ENCODE measurements around the gene GTF2H2.
"Not testable (repeated sequence)": the region's sequence is repeated elsewhere in the genome, so short reads cannot be mapped to it uniquely, and the experiment has no call there.

GTF2H2 gene

DNA sequence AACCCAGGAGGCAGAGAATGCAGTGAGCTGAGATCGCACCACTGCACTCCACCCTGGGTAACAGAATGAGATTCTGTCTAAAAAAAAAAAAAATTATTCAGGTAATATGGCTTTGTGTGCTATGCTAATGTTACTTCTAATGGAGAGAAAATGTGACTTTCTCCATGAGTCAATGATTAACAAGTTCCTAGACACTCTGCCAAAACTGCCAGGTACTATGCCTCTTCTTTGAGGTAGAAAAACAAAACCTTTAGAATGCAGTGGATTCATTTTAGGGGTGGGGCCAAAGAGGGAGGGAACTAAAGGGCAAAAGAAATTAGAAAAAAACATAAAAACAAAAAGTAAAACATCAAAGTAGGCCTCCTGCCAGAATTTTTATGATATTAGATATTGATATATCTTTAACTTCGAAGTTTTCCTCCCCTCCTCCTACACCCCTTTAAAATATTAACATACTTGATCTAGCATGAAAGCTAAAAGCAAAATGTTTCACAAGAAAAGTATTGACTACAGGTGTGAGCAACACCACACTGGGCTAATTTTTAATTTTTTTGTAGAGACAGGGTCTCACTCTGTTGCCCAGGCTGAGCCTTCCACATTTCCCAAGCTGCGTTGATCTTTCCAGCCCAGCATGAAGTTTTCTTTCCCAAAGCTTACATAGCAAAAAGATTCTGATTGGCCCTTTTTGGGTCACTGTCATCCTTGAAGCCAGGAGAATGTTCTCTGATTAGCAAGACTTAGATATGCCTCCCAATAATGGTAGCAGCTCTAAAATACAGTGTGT is 17.0 kb upstream of the GTF2H2 start:
- not testable (repeated sequence) for H2AK5ac ChIP-seq (ENCODE audit: low read length); DNase-seq; H3K79me2 ChIP-seq (ENCODE audit: control insufficient read depth, insufficient read depth, low read length, poor library complexity); H3K36me3 ChIP-seq (ENCODE audit: control insufficient read depth in 1 of 2, insufficient read depth in 2 of 2, low read length in 2 of 2); H3K9ac ChIP-seq (ENCODE audit: low read length); H3K4me3 ChIP-seq (ENCODE audit: low read depth, low read length); H3K27ac ChIP-seq (ENCODE audit: low read depth, low read length); H3K23ac ChIP-seq (ENCODE audit: low read length); H4K91ac ChIP-seq (ENCODE audit: low read depth, low read length); H3K4ac ChIP-seq (ENCODE audit: low read depth, low read length); H3K4me1 ChIP-seq (ENCODE audit: control insufficient read depth in 1 of 2, insufficient read depth in 2 of 2, low read length in 2 of 2); H4K8ac ChIP-seq (ENCODE audit: low read depth, low read length); H3K18ac ChIP-seq (ENCODE audit: low read length); H2AFZ ChIP-seq (ENCODE audit: insufficient read depth, low read length, poor library complexity); H3K79me1 ChIP-seq (ENCODE audit: low read length); H2BK120ac ChIP-seq (ENCODE audit: insufficient read depth, low read length, poor library complexity); H3K9me3 ChIP-seq (ENCODE audit: insufficient read depth, low read depth, low read length); H3K27me3 ChIP-seq (ENCODE audit: insufficient read depth, low read length); H3K14ac ChIP-seq (ENCODE audit: low read length); H2BK5ac ChIP-seq (ENCODE audit: low read depth, low read length, poor library complexity); H2BK12ac ChIP-seq (ENCODE audit: low read length); H4K12ac ChIP-seq (ENCODE audit: low read depth, low read length); H3K4me2 ChIP-seq (ENCODE audit: low read length)
- WGBS (ENCODE audit: extremely low coverage, insufficient coverage, insufficient read length): no CpG with 5 or more reads among the region's 3 CpGs

DNA sequence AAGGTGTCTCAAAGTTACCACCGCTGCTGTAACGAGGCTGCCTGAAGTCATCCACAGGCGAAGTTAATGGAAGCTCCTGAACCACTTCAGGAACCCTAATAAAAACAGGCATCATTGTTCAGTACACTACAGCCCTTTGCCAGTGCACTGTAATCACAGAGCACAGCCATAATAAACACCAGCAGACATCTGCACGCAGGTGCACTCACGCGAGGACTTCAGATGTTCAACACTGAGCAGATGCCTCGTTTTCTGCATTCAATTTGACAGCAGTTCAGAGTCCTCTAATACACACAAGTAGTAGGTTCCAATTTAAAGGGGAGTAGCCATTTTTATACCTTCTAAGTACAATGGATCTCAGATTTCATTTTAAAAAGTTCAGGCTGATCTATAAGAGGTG is 15.4 kb upstream of the GTF2H2 start:
- not testable (repeated sequence) for H3K9ac ChIP-seq (ENCODE audit: low read length); H3K4me3 ChIP-seq (ENCODE audit: low read depth, low read length); H3K14ac ChIP-seq (ENCODE audit: low read length); H3K4me2 ChIP-seq (ENCODE audit: low read length); H3K27me3 ChIP-seq (ENCODE audit: insufficient read depth, low read length); H3K18ac ChIP-seq (ENCODE audit: low read length); H4K12ac ChIP-seq (ENCODE audit: low read depth, low read length); H2BK120ac ChIP-seq (ENCODE audit: insufficient read depth, low read length, poor library complexity); DNase-seq; H2AFZ ChIP-seq (ENCODE audit: insufficient read depth, low read length, poor library complexity); H3K36me3 ChIP-seq (ENCODE audit: control insufficient read depth in 1 of 2, insufficient read depth in 2 of 2, low read length in 2 of 2); H4K8ac ChIP-seq (ENCODE audit: low read depth, low read length); H2BK12ac ChIP-seq (ENCODE audit: low read length); H2BK5ac ChIP-seq (ENCODE audit: low read depth, low read length, poor library complexity); H3K4ac ChIP-seq (ENCODE audit: low read depth, low read length); H3K27ac ChIP-seq (ENCODE audit: low read depth, low read length); H3K79me2 ChIP-seq (ENCODE audit: control insufficient read depth, insufficient read depth, low read length, poor library complexity); H3K9me3 ChIP-seq (ENCODE audit: insufficient read depth, low read depth, low read length); H4K91ac ChIP-seq (ENCODE audit: low read depth, low read length); H3K23ac ChIP-seq (ENCODE audit: low read length); H3K4me1 ChIP-seq (ENCODE audit: control insufficient read depth in 1 of 2, insufficient read depth in 2 of 2, low read length in 2 of 2); H2AK5ac ChIP-seq (ENCODE audit: low read length); H3K79me1 ChIP-seq (ENCODE audit: low read length)
- no CpG with 5 or more reads among the region's 7 CpGs for WGBS (ENCODE audit: extremely low coverage, insufficient coverage, insufficient read length)

DNA sequence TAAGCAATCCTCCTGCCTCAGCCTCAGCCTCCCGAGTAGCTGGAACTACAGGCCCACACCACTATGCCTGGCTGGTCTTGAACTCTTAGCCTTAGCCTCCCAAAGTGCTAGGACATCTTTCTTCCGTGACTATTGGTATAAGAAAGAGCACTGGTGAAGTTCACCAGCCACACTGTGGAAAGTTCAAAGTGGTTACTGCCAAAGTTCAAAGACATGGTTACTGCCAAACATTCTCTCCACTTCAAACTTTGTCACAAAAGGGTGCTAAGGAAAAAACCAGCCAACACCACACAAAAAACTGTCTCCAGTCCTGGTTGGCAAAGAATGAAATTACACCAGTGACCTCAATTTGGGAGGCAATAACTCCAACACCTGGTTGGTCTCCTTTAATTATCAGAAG is 14.9 kb upstream of the GTF2H2 start:
- not testable (repeated sequence) for H3K4me3 ChIP-seq (ENCODE audit: low read depth, low read length); H2AK5ac ChIP-seq (ENCODE audit: low read length); H2BK12ac ChIP-seq (ENCODE audit: low read length); H3K14ac ChIP-seq (ENCODE audit: low read length); DNase-seq; H4K8ac ChIP-seq (ENCODE audit: low read depth, low read length); H2BK120ac ChIP-seq (ENCODE audit: insufficient read depth, low read length, poor library complexity); H2BK5ac ChIP-seq (ENCODE audit: low read depth, low read length, poor library complexity); H3K18ac ChIP-seq (ENCODE audit: low read length); H3K79me2 ChIP-seq (ENCODE audit: control insufficient read depth, insufficient read depth, low read length, poor library complexity); H3K4ac ChIP-seq (ENCODE audit: low read depth, low read length); H3K79me1 ChIP-seq (ENCODE audit: low read length); H3K4me1 ChIP-seq (ENCODE audit: control insufficient read depth in 1 of 2, insufficient read depth in 2 of 2, low read length in 2 of 2); H3K4me2 ChIP-seq (ENCODE audit: low read length); H2AFZ ChIP-seq (ENCODE audit: insufficient read depth, low read length, poor library complexity); H3K9ac ChIP-seq (ENCODE audit: low read length); H4K91ac ChIP-seq (ENCODE audit: low read depth, low read length); H4K12ac ChIP-seq (ENCODE audit: low read depth, low read length); H3K23ac ChIP-seq (ENCODE audit: low read length); H3K27ac ChIP-seq (ENCODE audit: low read depth, low read length); H3K36me3 ChIP-seq (ENCODE audit: control insufficient read depth in 1 of 2, insufficient read depth in 2 of 2, low read length in 2 of 2); H3K27me3 ChIP-seq (ENCODE audit: insufficient read depth, low read length); H3K9me3 ChIP-seq (ENCODE audit: insufficient read depth, low read depth, low read length)
- no CpG with 5 or more reads among the region's 2 CpGs for WGBS (ENCODE audit: extremely low coverage, insufficient coverage, insufficient read length)

DNA sequence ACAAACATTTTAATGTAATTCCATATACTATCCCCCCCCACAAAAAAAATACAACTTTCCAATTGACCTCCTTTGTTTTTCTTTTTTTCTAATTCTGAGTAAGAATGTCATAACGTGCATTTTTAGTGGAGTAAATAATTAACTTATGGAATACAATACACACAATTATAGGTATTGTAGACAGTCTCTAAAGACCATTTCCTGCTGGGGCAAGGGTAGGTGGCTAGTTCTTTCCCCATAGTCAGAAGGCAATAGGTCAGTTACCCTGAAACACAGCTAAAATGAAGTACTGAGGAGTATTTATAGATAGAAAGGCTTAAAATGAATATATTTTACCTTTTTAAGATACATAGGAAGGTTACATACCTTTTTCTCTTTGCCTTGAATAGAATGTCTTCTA is 6.2 kb downstream of the GTF2H2 start:
- H2BK120ac ChIP-seq (ENCODE audit: insufficient read depth, low read length, poor library complexity); H3K79me1 ChIP-seq (ENCODE audit: low read length); H4K91ac ChIP-seq (ENCODE audit: low read depth, low read length); H3K18ac ChIP-seq (ENCODE audit: low read length); H3K27ac ChIP-seq (ENCODE audit: low read depth, low read length); H4K12ac ChIP-seq (ENCODE audit: low read depth, low read length); H3K4me3 ChIP-seq (ENCODE audit: low read depth, low read length); H3K79me2 ChIP-seq (ENCODE audit: control insufficient read depth, insufficient read depth, low read length, poor library complexity); H3K14ac ChIP-seq (ENCODE audit: low read length); H3K4me2 ChIP-seq (ENCODE audit: low read length); H3K4me1 ChIP-seq (ENCODE audit: control insufficient read depth in 1 of 2, insufficient read depth in 2 of 2, low read length in 2 of 2); DNase-seq; H3K23ac ChIP-seq (ENCODE audit: low read length); H3K9ac ChIP-seq (ENCODE audit: low read length); H3K4ac ChIP-seq (ENCODE audit: low read depth, low read length); H2AFZ ChIP-seq (ENCODE audit: insufficient read depth, low read length, poor library complexity); H4K8ac ChIP-seq (ENCODE audit: low read depth, low read length); H3K27me3 ChIP-seq (ENCODE audit: insufficient read depth, low read length); H3K9me3 ChIP-seq (ENCODE audit: insufficient read depth, low read depth, low read length); H2BK12ac ChIP-seq (ENCODE audit: low read length); H2AK5ac ChIP-seq (ENCODE audit: low read length); H2BK5ac ChIP-seq (ENCODE audit: low read depth, low read length, poor library complexity); H3K36me3 ChIP-seq (ENCODE audit: control insufficient read depth in 1 of 2, insufficient read depth in 2 of 2, low read length in 2 of 2): not testable (repeated sequence)
- WGBS (ENCODE audit: extremely low coverage, insufficient coverage, insufficient read length): no CpG with 5 or more reads among the region's 1 CpG
